DMS53 treated with DMSO at 0.1 percent for 48 hours (cell line): Measurements from ENCODE around the gene DUSP6.
A peak's percentile ranks its signal among the peaks of the same experiment; 100 is the strongest.

Source experiments
- DNase-seq: peaks from one replicate; lab custom pipeline; 2025; ENCODE audit not compliant: unreplicated experiment; lab: John Stamatoyannopoulos, UW

DUSP6 gene

DNA sequence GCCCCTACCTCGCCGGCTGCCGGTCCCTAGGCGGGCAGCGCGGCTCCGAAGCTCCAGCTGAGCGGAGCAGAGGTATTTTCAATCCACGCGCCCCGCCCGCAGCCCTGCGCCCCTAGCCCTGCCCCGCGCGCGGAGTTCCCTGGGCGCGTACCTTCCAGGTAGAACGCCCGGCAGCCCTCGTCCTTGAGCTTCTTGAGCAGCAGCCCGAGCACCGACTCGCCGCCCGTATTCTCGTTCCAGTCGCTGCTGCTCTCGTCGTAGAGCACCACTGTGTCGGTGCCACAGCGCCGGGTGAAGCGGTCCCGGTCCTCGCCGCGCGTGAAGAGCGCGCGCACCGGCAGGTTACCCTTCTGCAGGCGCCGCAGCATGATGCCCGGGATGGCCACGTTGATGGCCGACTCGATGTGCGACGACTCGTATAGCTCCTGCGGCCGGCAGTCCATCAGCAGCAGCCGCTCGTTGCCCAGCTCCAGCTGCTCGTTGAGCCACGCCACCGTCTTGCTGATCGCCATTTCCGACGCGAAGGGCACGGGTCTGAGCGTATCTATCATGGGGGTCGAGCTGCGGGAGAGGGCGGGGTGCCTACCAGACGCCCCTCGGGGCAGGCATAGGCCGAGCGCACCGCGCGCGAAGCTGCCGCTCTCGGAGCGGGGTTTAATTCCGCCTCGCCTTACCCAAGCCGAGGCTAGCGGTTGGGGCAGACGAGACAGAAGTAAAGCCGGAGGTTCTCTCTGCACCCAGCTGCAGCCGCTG, 636 bp downstream of the DUSP6 start:
- DNase-seq: no peak

DNA sequence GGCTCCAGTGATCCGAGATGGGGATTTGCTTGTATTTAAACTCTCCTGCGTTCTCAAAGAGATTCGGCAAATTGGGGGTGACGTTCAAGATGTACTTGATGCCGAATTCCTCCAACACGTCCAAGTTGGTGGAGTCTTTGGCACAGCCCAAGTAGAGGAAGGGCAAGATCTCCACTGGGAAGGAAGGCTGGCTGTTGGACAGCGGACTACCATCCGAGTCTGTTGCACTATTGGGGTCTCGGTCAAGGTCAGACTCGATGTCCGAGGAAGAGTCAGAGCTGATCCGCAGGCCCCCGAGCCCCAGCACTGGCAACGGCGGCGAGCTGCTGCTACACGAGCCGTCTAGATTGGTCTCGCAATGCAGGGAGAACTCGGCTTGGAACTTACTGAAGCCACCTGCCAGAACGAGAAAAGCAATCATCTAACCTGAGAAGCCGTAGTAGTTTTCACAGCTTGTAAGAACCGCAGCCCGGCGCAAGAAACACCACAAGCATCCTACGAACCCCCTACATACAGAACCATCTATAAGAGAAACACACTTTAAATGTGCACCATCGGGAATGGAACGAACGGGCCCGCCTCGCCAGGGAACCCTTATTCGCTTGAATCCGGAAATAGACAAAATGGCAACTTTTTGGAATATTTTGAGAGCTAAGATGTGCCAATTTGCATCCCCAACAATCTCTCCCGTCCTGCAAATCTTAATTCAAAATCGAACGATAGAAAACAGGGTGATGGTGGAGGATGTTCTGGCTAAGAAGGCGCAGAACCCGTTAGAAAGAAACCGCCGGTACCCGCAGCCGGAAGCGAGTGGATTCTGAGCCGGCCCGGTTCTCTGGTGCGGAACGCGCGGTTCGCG, 1.4 kb downstream of the DUSP6 start:
- no peak for DNase-seq

DNA sequence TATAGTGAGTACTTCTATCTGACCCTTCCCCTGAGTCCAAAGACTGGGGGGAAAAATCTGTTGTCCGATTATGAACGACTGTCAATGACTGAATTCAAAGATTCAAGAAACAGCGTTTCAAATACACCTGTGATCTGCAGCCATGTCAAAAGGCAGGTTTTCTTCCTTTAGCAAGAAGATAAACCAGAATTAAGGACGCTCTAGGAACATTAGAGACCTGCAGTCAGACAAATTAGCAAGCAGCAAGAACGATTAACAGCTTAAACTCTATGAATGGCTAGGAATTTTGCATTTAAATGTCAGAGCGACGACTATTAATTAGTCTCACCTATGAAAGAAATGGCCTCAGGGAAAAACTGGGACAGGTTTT, 2.1 kb downstream of the DUSP6 start:
- DNase-seq: no peak

GRCh38 chr12:89349814-89350213, 2.5 kb downstream of the DUSP6 start:
- DNase-seq: peak; percentile 67

- DNase-seq: peak; percentile 25
Observed at GRCh38 chr12:89348894-89349699, 3.2 kb downstream of the DUSP6 start.

GRCh38 chr12:89347325-89347829, 4.9 kb downstream of the DUSP6 start:
- DNase-seq: peak; percentile 37

- DNase-seq: peak; percentile 90
Observed at GRCh38 chr12:89346741-89347324, 5.5 kb downstream of the DUSP6 start.

DNA sequence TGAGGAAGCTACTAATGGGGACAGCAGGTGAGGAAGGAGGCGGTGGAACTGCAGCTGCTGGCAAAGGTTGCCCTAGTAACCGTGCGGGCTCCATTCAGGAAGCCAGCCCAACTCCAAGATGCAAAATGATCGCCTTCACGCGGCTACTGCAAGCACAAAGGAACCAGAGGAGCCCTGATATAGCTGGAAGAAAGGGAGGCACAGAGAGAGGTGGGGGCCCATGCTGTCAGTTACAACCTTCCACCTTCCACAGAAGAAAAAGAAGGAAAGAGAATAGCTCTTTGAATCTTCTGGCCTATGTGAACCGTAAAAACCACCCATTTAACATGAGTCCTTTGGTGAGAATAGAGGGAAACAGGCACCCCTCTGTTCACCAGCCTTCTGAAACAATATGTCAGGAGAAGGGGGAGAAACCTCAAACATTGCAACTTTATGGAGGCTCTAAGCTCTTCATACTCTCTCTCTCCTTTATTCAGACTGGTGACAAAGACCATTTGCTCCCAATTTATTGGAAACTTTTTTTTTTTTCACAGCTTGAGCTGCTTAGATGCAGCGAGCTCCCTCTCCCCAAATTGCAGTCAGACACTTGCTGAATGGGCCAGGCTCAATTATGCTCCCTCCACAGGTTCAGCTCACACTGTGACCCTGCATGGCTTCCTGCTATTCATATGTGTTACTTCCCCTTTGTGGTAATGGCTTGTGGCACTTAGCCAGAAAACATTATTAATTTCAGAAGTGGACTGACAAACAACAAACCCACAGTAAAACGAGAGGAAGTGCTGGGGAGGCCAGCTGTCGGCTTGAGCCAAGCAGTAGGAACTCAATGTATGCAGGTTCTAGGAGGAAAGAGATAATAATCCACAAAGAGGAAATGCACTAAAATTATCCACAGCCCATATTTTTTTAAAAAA, 6.2 kb downstream of the DUSP6 start:
- DNase-seq: peak; percentile 90

DNA sequence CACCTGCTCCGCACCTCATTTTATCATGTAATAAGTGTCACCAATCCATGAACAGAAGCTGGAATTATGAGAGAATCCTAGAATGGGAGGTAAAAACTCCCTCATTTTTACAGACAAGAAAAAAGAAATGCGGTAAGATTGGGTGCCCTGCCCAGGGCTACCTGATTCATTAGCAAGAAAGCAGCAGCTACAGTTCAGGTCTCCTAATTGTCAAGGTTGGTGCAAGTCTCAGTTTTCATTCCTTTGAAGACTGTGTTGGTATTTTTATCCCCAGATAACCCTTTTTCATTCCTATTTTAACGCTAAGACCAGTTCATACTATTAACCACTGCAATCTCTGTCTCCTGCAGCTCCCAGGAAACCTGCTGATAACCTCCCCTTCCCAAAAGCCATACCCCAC, 6.9 kb downstream of the DUSP6 start:
- DNase-seq: no peak

- no peak for DNase-seq
Observed at GRCh38 chr12:89344862-89345202, 7.5 kb downstream of the DUSP6 start.

DNA sequence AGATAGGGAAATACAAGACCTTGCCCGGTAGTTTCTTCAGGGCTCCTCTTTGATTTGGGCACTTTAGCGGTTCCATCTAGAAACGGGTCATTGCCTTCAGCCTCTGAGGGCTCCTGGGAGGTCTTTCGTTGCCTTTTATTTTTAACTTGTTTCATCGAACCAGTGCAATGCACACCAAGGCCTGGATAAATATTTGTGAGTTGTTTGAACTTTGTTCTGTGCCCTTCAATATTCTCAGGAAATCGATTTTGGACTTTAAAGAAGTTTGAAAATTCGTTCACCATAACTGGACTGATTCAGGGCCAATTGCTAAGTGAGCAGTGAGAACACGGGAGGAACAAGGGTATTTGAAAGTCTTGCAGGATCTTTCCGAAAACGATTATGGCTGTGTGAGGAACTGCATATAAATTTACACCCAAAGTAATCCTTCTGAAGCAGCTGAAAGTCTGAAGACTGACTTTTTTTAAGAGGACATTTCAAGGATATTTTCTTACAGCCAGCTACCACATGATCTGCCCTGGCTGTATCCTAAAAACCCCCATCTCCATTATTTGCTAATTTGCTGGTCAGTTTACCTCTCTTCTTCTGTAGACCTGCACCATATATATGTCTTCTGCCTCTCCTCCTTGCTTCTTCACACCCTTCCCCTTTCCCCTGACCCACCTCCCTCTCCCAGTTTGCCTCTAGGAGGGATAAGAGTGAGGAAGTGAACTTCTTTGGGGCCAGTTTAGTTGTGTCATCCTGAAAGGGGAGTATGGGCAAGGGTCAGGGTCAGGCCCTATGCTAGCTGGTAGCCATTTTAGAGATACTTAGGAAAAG, 8.0 kb downstream of the DUSP6 start:
- DNase-seq: no peak

DNA sequence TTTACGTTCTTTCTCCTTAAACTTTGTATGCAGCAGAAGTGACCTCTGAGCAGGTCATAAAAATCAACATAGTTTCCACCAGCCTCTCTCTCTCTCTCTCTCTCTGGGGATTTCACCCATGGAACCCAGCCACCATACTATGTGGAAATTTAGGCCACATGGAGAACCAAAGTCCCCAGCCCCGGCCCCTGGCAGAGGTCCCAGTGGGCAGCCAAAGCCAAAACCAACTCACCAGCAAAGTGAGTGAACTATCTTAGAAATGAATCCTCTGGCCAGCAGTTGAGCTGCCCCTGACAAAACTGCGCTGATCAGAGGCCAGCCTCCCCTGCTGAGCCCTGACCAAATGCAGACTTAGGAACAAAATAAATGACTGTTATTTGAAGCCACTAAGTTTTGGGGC, 9.2 kb downstream of the DUSP6 start:
- no peak for DNase-seq

DNA sequence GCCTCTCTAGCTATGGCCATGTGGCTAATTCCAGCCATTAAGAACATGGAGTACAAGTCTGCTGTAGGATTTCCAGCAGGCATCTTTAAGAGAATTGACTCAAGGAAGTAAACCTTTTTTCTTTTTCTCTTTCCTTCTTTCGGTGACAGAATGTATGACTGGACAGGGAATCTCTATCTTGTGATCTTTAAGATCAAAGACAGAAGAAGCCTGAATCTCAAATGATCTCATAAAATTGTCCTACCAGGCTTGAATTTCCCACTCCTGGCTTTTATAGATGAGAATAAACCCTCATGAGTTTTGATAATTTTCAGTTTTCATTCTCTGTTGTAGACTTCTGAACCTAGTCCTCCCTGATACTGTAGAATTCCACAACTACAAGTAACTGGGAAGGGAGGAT, 11.4 kb downstream of the DUSP6 start:
- DNase-seq: no peak

- DNase-seq: no peak
Observed at GRCh38 chr12:89339526-89339925, 12.8 kb downstream of the DUSP6 start.

DNA sequence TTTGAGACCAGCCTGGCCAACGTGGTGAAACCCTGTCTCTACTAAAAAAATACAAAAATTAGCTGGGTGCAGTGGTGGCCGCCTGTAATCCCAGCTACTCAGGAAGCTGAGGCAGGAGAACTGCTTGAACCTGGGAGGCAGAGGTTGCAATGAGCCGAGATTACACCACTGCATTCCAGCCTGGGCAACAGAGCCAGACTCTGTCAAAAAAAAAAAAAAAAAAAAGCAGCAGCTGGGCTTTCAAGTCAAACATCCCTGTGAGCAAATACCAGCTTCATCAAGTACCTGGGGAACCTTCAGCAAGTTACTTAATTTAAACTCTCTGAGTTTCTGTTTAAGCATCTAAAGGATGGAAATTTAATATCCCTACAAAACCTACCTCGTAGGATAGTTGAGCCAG, 15.2 kb downstream of the DUSP6 start:
- DNase-seq: peak; percentile 35

DNA sequence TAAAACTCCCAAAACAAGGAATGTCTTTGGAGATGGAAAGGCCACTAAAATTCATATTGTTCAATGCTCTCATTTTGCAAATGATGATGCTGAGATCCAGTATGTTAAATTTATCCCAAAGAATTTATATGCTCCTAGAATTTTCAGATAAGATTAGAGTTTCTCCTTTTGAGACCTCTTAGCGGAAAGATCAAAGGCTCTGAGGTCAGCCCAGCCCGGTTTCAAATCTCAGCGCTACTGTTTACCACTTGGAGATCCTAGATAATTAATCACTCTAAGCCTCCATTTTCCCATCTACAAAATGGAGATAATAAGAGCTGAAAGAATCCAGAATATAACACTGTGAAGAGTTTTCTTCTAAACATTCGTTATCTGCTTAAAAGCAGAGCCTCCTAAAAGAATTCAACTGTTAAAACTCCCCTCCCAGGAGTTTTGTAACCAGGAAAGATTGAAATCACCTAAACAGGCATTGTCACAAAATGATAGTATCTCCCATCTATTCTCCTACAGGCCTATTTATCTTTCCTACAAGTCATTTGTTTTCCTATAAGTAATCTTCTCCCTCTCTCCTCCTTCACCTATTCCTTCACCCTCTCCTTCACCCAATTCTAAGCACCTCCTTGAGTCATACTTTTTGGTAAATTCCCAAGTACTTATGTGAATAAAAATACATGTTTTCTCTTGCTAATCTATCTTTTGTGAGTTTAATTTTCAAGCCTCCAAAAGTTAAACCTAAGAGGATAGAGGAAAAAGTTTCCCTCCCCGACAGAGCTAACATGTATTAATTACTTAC, 16.7 kb downstream of the DUSP6 start:
- DNase-seq: no peak

DNA sequence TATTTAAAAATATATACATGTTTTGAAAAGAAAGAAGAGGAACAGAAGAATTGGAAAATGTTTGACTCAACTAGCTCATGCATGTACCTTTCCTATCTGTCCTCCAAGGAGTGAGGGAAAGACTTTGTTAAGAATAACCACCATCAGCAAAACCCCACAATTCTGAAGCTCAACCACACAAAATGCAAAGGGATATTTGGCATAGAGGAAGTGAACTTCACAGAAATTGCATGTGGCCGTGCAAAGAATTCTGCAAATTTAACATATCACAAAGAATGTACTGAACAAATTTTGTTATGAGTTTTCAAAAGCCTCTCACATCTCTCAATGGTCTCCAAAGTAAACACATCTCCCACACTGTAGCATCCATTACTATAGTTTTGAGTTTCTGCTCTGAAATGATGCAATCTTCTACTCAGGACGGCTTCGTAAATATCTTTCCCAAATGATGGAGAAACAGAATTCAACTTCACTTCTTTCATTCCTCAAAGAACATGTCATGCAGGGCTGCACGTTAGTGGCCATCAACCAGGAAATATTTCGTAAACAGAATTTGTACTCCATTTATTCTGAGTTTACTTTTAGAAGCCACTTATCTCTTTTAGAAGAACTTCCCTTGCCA, 17.6 kb downstream of the DUSP6 start:
- DNase-seq: no peak
